ENCODE measurements around the gene NR2F2.

The NR2F2 gene

DNA sequence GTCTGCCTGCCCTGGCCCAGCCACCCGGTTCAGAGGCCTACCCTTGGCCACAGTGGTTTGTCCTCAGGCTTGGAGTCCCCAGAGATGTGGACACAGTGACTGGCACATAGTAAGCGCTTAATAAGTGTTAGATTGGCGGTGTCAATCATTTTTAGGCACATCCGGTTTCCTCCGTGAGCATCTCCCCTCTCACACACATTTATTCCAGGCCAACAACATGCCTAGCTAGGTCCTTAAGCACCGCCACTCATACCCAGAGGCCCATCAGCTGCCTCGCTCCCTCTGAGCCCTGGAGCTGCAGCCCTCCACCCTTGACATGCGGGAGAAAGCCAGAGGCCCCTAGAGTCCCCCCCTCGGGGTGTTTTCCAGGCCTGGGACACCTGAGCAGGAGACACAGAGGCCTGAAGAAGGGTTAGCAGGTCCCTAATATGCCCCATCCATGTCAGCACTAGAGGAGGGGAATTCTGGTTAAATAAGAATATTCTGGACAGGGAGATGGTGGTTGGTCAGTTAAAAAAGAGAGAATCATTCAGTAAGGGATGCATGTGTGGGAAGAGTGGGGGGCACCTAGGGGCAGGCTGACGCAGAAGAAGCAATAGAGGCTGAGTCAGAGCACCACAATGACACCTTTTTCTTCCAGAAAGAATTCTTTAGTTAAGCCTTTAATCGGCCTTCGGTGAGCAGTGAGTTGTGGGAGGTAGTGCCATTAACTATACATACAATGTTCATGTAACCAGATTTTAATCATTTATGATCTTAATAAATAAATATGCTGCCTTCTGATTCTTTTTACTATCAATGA, 22.3 kb downstream of the NR2F2 start:
- FAIRE-seq (no peak), DNase-seq (ENCODE audit: insufficient read length, low spot score) (no peak)
- TF ChIP-seq SPI1 (IDR thresholded peaks at IDR 0.05; ENCODE audit: low read depth, low read length), result no peak
- TF ChIP-seq TAF1 (IDR thresholded peaks at IDR 0.05; ENCODE audit: low read depth, low read length), result no peak
- TF ChIP-seq PAX5 (IDR thresholded peaks at IDR 0.05; ENCODE audit: insufficient read depth, low read length, severe bottlenecking), result no peak
- TF ChIP-seq POU2F2 (IDR thresholded peaks at IDR 0.05; ENCODE audit: low read depth, low read length), result no peak
- no peak for TF ChIP-seq POLR2AphosphoS5 (IDR thresholded peaks at IDR 0.05; ENCODE audit: low read depth, low read length)
- TF ChIP-seq POLR2A (IDR thresholded peaks at IDR 0.05; ENCODE audit: low read depth, low read length), result no peak

DNA sequence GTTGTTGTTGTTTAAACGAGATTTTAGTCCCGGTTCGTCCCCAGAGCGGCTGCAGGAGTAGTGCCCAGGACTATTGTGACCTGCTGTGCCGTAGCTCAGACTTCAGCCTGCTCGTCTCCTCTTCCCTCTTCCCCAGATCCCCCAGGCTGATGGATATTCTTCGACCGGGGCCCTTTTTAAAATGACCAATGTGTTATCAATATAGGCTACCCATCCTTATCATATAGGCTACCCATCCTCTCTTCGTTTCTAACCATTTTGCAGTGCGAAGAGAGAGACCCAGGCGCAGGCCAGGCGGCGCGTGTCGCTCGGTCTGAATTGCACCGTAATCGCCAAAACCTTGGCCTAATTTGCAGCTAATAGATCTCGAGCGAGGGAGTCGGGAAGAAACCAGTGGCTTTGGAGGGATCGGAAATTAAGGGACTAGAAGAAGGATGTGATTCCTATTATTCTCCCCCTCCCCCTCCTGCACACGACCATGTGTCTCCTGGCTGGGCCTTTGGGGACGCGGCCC, 23.0 kb downstream of the NR2F2 start:
- TF ChIP-seq TAF1 (IDR thresholded peaks at IDR 0.05; ENCODE audit: low read depth, low read length), result no peak
- no peak for TF ChIP-seq SPI1 (IDR thresholded peaks at IDR 0.05; ENCODE audit: low read depth, low read length)
- no peak for TF ChIP-seq POLR2AphosphoS5 (IDR thresholded peaks at IDR 0.05; ENCODE audit: low read depth, low read length)
- TF ChIP-seq POLR2A (IDR thresholded peaks at IDR 0.05; ENCODE audit: low read depth, low read length), result no peak
- no peak for TF ChIP-seq POU2F2 (IDR thresholded peaks at IDR 0.05; ENCODE audit: low read depth, low read length)
- TF ChIP-seq PAX5 (IDR thresholded peaks at IDR 0.05; ENCODE audit: insufficient read depth, low read length, severe bottlenecking), result no peak
- DNase-seq (ENCODE audit: insufficient read length, low spot score) (no peak), FAIRE-seq (no peak)

DNA sequence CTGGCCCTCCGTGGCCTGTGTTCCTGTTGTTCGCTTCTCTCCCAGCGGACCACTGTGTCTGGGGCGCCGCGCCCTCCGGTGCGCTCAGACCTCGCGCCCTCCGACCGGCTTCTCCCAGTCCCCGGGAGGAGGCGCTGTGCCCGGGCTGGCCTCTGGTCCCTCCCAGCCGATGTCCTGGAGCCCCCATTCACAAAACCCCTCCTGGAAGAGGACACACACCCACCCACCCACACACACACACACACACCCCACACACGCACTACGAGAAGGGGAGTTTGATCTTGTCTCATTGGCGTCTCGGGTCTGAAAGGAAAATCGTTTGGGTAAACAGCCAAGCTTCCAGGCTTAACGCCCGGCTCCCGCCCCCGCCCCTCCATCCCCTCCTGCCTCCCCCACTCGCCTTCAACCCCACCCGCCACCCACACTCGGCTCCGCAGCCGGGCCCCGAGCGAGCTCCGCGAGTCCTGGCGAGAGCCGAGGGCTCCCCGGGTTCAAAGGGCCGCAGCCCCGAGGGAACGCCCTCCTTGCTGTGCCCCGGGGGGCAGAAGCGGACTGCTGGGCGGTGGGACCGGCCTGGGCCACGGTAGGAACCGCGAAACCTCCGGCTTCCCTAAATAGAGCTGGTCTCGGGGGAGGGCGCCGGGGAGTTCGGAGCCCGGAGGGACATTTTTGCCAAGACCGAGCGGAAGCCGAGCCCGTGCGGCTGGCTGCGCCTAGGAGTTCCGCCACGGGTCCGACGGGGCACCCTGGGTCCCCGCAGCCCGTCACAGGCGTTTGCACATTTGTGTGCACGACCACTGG, 23.6 kb downstream of the NR2F2 start:
- FAIRE-seq, result no peak
- DNase-seq (ENCODE audit: insufficient read length, low spot score), result no peak
- no peak for TF ChIP-seq SPI1 (IDR thresholded peaks at IDR 0.05; ENCODE audit: low read depth, low read length)
- no peak for TF ChIP-seq POLR2AphosphoS5 (IDR thresholded peaks at IDR 0.05; ENCODE audit: low read depth, low read length)
- no peak for TF ChIP-seq TAF1 (IDR thresholded peaks at IDR 0.05; ENCODE audit: low read depth, low read length)
- TF ChIP-seq POU2F2 (IDR thresholded peaks at IDR 0.05; ENCODE audit: low read depth, low read length), result no peak
- no peak for TF ChIP-seq PAX5 (IDR thresholded peaks at IDR 0.05; ENCODE audit: insufficient read depth, low read length, severe bottlenecking)
- TF ChIP-seq POLR2A (IDR thresholded peaks at IDR 0.05; ENCODE audit: low read depth, low read length), result no peak

DNA sequence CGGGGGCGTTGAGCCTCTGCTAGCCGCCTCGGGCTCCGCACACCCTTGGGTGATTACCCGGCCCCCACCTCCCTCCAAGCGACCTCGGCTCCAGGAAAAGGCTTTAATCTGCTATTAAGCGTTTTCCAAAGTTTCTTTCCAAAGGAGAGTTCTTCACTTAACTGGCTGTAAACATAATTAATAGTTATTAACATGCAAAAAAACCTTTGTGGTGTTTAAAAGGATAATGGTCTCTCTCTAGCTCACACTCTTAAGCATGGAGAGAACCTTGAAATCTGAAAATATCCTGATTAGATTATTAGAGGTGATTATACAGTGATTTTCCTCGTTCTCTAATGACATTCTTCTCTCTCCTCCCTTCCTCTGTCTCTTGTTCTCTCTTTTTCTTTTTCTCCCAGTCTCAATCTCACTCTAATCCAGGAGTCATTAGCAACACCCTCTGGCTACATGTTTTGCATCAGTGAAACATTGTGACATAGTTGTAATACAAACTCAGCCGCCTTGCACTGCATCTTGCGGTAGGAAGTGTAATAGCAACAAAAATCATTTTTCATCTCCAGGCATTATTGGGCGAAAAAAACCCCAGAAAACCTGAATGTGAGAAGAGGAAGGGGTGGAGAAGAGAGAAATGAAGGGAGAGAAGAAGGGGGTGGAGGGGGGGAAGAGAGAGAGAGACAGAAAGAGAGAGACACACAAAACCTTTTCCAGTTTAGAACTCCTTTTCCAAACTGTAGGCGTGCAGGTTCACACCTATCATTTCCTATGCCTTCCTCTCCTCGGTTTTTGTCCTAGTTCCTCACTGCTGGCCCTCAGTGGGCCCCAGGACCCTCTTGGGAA, 24.4 kb downstream of the NR2F2 start:
- DNase-seq (ENCODE audit: insufficient read length, low spot score) (no peak), FAIRE-seq (no peak)
- TF ChIP-seq POLR2AphosphoS5 (IDR thresholded peaks at IDR 0.05; ENCODE audit: low read depth, low read length) (no peak), PAX5 (IDR thresholded peaks at IDR 0.05; ENCODE audit: insufficient read depth, low read length, severe bottlenecking) (no peak)

DNA sequence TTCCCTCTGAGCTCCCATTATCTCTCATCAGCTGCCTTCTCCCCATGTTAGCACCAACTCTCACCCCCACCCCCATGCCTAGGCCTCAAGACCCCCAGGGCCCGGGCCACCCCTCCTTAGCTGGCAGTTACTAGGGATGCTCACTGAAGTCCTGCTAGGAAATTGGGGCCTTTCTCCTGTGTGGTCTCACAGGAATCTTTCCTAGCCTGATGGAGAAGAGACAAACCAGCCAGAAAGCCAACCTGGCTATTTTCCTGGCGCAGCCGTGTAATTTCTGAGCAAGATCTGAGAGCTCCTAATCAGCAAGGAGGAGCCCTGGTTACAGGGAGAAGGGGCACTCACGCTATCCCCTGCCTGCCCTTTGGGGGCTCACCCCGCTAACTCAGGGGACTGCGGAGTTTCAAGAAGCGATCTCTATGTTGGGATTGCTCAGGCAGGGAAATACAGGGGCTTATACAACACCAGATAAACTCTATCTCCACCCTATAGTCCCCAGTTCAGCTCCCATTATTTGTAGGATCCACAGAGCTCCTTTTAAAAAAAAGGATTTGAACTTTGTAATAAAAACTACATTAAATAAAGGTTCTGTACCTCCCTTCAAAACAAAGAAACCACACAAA, 25.2 kb downstream of the NR2F2 start:
- FAIRE-seq (no peak), DNase-seq (ENCODE audit: insufficient read length, low spot score) (no peak)
- TF ChIP-seq POLR2AphosphoS5 (IDR thresholded peaks at IDR 0.05; ENCODE audit: low read depth, low read length) (no peak), POU2F2 (IDR thresholded peaks at IDR 0.05; ENCODE audit: low read depth, low read length) (no peak), SPI1 (IDR thresholded peaks at IDR 0.05; ENCODE audit: low read depth, low read length) (no peak), POLR2A (IDR thresholded peaks at IDR 0.05; ENCODE audit: low read depth, low read length) (no peak), TAF1 (IDR thresholded peaks at IDR 0.05; ENCODE audit: low read depth, low read length) (no peak), PAX5 (IDR thresholded peaks at IDR 0.05; ENCODE audit: insufficient read depth, low read length, severe bottlenecking) (no peak)

DNA sequence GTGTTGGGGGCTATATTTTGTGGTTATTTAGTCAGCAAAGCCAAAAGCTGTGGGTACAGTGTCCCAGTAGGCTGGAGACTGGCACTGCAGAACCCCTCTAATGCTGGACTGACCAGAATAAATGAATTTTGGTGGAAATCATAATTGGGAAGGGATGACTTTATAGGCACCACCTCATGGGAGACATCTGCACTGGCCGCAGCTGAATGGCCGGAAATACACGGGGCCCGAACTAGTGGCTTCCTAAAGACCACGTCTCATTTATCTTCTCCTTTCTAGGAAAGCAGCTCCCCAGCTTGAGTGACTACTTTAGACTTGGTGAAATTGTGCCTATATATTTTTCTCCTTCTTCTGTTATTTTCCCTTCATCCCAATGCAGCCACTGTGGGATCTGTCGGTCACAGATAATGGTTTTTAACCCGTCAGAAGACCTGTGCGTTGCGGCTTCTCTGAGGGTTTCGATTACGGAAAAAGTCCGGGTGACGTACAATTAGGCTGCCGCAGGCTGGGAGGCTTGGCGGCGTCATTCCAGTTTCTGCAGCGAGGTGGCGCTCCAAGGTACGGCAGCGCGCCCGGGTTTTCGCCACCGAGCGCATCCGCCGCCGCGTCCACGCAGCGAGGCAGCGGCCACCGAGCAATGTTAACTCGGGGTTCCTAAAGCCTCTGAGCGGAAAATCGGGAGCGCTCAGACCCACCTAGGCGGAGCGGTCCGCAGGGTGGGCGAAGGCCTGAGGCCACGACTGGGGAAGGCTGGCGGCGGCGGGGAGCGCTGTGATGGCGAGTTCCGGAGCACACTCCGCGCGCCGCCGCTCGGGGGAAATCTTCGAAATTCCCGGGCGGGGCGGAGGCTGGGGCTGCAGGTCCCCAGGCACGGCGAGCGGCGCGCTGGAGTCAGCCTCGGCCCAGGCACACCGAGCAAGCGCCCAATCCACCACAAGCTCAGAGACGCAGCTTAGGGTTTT, 26.3 kb downstream of the NR2F2 start:
- DNase-seq (ENCODE audit: insufficient read length, low spot score) (peak; percentile 77), FAIRE-seq (peak; percentile 97)
- TF ChIP-seq POLR2A (IDR thresholded peaks at IDR 0.05; ENCODE audit: low read depth, low read length) (no peak), POU2F2 (IDR thresholded peaks at IDR 0.05; ENCODE audit: low read depth, low read length) (peak; percentile 12; the same call in 1 of the 2 replicates)

DNA sequence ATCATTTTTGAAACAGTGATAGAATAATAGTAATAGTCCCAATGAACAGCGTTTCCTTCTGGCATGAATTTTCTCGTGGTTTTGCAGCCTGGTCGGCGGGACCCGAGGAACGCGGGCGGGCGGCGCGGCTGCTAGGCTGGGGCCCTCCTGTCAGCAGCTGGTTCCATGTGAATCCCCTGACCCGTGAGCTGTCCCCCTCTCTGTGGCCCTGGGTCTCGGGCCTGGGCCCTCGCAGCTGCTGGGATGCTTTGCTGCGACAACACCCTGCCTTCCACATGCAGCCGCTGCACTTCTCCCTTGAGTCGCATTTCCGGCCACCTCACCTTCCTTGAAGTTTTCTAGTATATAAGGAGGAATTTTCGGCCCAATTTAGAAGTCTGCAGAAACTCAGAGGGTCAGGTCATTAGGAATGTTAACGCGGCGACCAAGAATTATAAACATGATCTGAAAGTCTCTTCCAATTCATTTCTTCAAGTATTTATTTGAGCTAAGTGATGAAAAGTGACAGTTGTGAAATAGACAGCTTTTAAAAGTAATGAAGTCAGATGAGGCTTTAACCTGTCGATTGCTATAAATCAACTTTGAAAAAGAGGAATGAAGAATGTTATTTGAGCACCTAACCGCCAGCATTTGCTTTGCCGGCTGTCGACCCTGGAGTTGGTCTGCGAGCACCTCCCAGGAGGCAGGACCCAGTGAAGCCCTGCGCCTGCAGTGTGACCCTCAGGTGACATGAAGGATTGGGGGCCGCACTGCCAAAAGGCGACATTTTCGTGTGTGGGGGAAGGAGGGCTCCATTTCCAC, 27.7 kb downstream of the NR2F2 start:
- TF ChIP-seq SPI1 (IDR thresholded peaks at IDR 0.05; ENCODE audit: low read depth, low read length), result no peak
- TF ChIP-seq POLR2A (IDR thresholded peaks at IDR 0.05; ENCODE audit: low read depth, low read length), result no peak
- no peak for TF ChIP-seq PAX5 (IDR thresholded peaks at IDR 0.05; ENCODE audit: insufficient read depth, low read length, severe bottlenecking)
- no peak for TF ChIP-seq TAF1 (IDR thresholded peaks at IDR 0.05; ENCODE audit: low read depth, low read length)
- no peak for TF ChIP-seq POU2F2 (IDR thresholded peaks at IDR 0.05; ENCODE audit: low read depth, low read length)
- FAIRE-seq, result no peak
- no peak for DNase-seq (ENCODE audit: insufficient read length, low spot score)
